Measurements from ENCODE around the gene MPL. TPM values are rescaled to one million over a fixed set of nuclear protein-coding genes. Genes with fewer than 3 reads are reported as not detected.

The MPL gene
- total RNA-seq, 1 experiment from 2014 or later, result not detected

- Histone ChIP-seq H3K4me1 (ENCODE audit: insufficient read depth, low read length, poor library complexity, severe bottlenecking) (peaks cover under 1% of the 10 kb centered on the region), H3K27me3 (replicated peaks; ENCODE audit: insufficient read depth, low read depth, low read length, poor library complexity) (no peaks in the 10 kb centered on the region), H3K27ac (ENCODE audit: low read depth, low read length, poor library complexity, severe bottlenecking) (no peak overlapping the region), H3K9me3 (ENCODE audit: low read depth, low read length, poor library complexity, severe bottlenecking) (no peaks in the 10 kb centered on the region), H3K36me3 (ENCODE audit: insufficient read depth, low read length, poor library complexity, severe bottlenecking) (no peaks in the 10 kb centered on the region), H3K4me3 (ENCODE audit: low read depth, low read length, poor library complexity, severe bottlenecking) (no peak overlapping the region)
- ChIA-PET POLR2A (ENCODE audit: low non-redundant PET) (no interaction called here), CTCF (no interaction called here)
- DNase-seq (ENCODE audit: low spot score), result no peak
- BruUV-seq (replicated peaks), result no TSS peak
- TF ChIP-seq CTCF (conservative IDR thresholded peaks at IDR 0.05; ENCODE audit: low read depth, low read length), result no peak
- TF ChIP-seq EZH2 (IDR thresholded peaks at IDR 0.05; ENCODE audit: borderline replicate concordance, low read depth, low read length, poor library complexity, severe bottlenecking), result no peak
- intact Hi-C loops (cut with micrococcal nuclease; ENCODE audit: unreplicated experiment), result no loop called here
These were observed 18.3 kb upstream of the MPL start for GRCh38 chr1:43319288-43319687.

DNA sequence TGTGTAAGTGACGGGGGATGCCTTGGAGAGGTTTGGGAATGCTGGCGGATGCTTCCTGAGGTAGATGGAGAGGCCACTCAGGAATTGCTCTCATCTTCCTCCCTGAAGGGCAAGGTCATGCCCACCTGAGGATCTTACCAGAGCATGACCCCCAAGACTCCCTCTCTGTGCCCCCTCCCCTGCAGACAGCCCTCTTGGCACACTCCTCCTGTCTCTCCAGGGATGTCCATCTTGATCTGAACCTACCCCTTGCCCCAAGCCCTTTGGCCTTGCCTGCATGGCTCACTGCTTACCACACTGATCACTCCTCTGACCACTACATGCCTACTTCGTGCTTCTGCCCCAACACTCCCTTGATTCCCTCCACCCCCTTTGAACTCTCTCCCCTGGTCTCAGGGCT, 17.9 kb upstream of the MPL start:
- Histone ChIP-seq H3K4me1 (ENCODE audit: insufficient read depth, low read length, poor library complexity, severe bottlenecking) (peaks cover 5% of the 10 kb centered on the region), H3K36me3 (ENCODE audit: insufficient read depth, low read length, poor library complexity, severe bottlenecking) (no peaks in the 10 kb centered on the region), H3K27ac (ENCODE audit: low read depth, low read length, poor library complexity, severe bottlenecking) (no peak overlapping the region), H3K4me3 (ENCODE audit: low read depth, low read length, poor library complexity, severe bottlenecking) (no peak overlapping the region), H3K27me3 (replicated peaks; ENCODE audit: insufficient read depth, low read depth, low read length, poor library complexity) (no peaks in the 10 kb centered on the region), H3K9me3 (ENCODE audit: low read depth, low read length, poor library complexity, severe bottlenecking) (no peaks in the 10 kb centered on the region)
- no peak for DNase-seq (ENCODE audit: low spot score)
- no peak for TF ChIP-seq EZH2 (IDR thresholded peaks at IDR 0.05; ENCODE audit: borderline replicate concordance, low read depth, low read length, poor library complexity, severe bottlenecking)
- TF ChIP-seq CTCF (conservative IDR thresholded peaks at IDR 0.05; ENCODE audit: low read depth, low read length), result no peak
- POLR2A ChIA-PET (ENCODE audit: low non-redundant PET), result no interaction called here
- CTCF ChIA-PET, result no interaction called here
- intact Hi-C loops (cut with micrococcal nuclease; ENCODE audit: unreplicated experiment), result no loop called here
- no TSS peak for BruUV-seq (replicated peaks)

- no TSS peak for BruUV-seq (replicated peaks)
- no peaks in the 10 kb centered on the region for H3K9me3 ChIP-seq (ENCODE audit: low read depth, low read length, poor library complexity, severe bottlenecking)
- ChIA-PET POLR2A (ENCODE audit: low non-redundant PET) (no interaction called here), CTCF (interaction anchor here (0.6 kb wide), 1 partner anchor 47 kb away, joined by 4 read pairs; the partner anchor contains the start of gene ELOVL1)
- no peak overlapping the region for H3K27ac ChIP-seq (ENCODE audit: low read depth, low read length, poor library complexity, severe bottlenecking)
- no peak for DNase-seq (ENCODE audit: low spot score)
- no peaks in the 10 kb centered on the region for H3K36me3 ChIP-seq (ENCODE audit: insufficient read depth, low read length, poor library complexity, severe bottlenecking)
- intact Hi-C loops (cut with micrococcal nuclease; ENCODE audit: unreplicated experiment), result no loop called here
- H3K4me1 ChIP-seq (ENCODE audit: insufficient read depth, low read length, poor library complexity, severe bottlenecking), result peaks cover 5% of the 10 kb centered on the region
- H3K27me3 ChIP-seq (replicated peaks; ENCODE audit: insufficient read depth, low read depth, low read length, poor library complexity), result no peaks in the 10 kb centered on the region
- H3K4me3 ChIP-seq (ENCODE audit: low read depth, low read length, poor library complexity, severe bottlenecking), result no peak overlapping the region
- TF ChIP-seq EZH2 (IDR thresholded peaks at IDR 0.05; ENCODE audit: borderline replicate concordance, low read depth, low read length, poor library complexity, severe bottlenecking), result no peak
- no peak for TF ChIP-seq CTCF (conservative IDR thresholded peaks at IDR 0.05; ENCODE audit: low read depth, low read length)
These were observed 16.2 kb upstream of the MPL start for GRCh38 chr1:43321331-43321891.

Measured in A673 (cell line).